NB4 (cell line): ENCODE results near the gene CAMSAP1.

Source experiments
- MYC ChIP-seq: IDR thresholded peaks from 2 replicates; pipeline ENCODE4 v1.6.1; 2011; ENCODE audit warnings: low read depth, low read length
- POLR2A ChIP-seq: IDR thresholded peaks from 2 replicates; pipeline ENCODE4 v1.6.1; 2011; ENCODE audit warnings: mild to moderate bottlenecking; ENCODE audit not compliant: insufficient read length; ENCODE audit errors: extremely low read depth
- TF ChIP-seq, protein P1 (sequence below): IDR thresholded peaks from one replicate; pipeline ENCODE4 v1.5.1; 2012; ENCODE audit warnings: low read depth, low read length
- TF ChIP-seq, protein P2 (sequence below): IDR thresholded peaks from 2 replicates; pipeline ENCODE4 v1.6.1; 2011; ENCODE audit warnings: low read depth, low read length

DNA sequence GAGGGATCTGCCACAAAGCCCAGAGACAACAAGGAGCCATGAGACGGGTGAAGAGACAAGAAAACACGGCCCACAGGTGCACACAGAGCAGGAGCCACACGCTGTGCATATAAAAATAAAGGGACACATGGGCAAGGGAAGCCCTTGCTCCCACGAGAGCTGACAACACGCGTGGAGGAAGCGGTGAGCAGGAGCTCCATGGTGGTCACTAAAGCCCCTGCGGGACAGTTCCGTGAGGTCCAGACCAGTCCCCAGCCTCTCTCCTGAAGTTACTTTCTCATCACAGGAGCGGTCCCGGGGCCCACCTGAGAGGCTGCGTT, 90.7 kb downstream of the CAMSAP1 start:
- TF ChIP-seq, protein P1, sequence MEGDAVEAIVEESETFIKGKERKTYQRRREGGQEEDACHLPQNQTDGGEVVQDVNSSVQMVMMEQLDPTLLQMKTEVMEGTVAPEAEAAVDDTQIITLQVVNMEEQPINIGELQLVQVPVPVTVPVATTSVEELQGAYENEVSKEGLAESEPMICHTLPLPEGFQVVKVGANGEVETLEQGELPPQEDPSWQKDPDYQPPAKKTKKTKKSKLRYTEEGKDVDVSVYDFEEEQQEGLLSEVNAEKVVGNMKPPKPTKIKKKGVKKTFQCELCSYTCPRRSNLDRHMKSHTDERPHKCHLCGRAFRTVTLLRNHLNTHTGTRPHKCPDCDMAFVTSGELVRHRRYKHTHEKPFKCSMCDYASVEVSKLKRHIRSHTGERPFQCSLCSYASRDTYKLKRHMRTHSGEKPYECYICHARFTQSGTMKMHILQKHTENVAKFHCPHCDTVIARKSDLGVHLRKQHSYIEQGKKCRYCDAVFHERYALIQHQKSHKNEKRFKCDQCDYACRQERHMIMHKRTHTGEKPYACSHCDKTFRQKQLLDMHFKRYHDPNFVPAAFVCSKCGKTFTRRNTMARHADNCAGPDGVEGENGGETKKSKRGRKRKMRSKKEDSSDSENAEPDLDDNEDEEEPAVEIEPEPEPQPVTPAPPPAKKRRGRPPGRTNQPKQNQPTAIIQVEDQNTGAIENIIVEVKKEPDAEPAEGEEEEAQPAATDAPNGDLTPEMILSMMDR = no peak
- TF ChIP-seq POLR2A (no peak), MYC (no peak)
- TF ChIP-seq, protein P2, sequence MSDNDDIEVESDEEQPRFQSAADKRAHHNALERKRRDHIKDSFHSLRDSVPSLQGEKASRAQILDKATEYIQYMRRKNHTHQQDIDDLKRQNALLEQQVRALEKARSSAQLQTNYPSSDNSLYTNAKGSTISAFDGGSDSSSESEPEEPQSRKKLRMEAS = no peak
